ENCODE measurements around the gene GATB. TPM values are rescaled to one million over a fixed set of nuclear protein-coding genes. Genes with fewer than 3 reads are reported as not detected.

The GATB gene
- total and polyA plus RNA-seq, 11 donors, result 32.8 to 182 (median 83.4) TPM

DNA sequence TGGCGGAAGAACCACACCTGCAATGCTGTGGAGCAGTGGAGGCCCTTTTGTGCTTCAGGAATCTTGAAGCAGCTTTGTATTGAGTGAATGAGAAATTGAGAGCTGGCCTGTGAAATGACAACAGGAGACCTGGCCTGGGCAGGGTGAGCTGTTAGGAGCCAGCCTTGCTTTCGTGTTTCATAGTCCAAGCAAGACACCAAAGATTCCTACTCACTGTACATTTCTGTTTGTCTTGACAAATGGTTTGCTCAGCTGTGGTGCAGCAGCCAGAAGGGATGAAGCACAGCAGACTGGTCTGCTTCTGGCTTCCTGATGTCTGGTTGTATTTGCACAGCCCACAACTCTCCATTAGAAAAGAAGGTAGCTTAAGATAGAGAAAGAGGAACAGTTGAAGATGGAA is 96.5 kb downstream of the GATB start:
- no peak for TF ChIP-seq POLR2A (IDR thresholded peaks at IDR 0.05)
- TF ChIP-seq, protein P1, sequence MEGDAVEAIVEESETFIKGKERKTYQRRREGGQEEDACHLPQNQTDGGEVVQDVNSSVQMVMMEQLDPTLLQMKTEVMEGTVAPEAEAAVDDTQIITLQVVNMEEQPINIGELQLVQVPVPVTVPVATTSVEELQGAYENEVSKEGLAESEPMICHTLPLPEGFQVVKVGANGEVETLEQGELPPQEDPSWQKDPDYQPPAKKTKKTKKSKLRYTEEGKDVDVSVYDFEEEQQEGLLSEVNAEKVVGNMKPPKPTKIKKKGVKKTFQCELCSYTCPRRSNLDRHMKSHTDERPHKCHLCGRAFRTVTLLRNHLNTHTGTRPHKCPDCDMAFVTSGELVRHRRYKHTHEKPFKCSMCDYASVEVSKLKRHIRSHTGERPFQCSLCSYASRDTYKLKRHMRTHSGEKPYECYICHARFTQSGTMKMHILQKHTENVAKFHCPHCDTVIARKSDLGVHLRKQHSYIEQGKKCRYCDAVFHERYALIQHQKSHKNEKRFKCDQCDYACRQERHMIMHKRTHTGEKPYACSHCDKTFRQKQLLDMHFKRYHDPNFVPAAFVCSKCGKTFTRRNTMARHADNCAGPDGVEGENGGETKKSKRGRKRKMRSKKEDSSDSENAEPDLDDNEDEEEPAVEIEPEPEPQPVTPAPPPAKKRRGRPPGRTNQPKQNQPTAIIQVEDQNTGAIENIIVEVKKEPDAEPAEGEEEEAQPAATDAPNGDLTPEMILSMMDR (IDR thresholded peaks at IDR 0.05), result no peak
- Histone ChIP-seq H3K27ac (no peak overlapping the region), H3K9me3 (no peaks in the 10 kb centered on the region), H3K27me3 (no peaks in the 10 kb centered on the region), H3K4me1 (peaks cover 0 to 21% (median 0%) of the 10 kb centered on the region in 12 donors), H3K36me3 (peaks cover 0 to 6% (median 0%) of the 10 kb centered on the region in 9 donors), H3K4me3 (no peak overlapping the region)
- ATAC-seq (no peak), DNase-seq (no peak)
- intact Hi-C loops (cut with DNase I), result no loop called here
- 91 to 96% (median 96%) methylated on average over 2 of the region's 2 CpGs for WGBS, 4 donors

DNA sequence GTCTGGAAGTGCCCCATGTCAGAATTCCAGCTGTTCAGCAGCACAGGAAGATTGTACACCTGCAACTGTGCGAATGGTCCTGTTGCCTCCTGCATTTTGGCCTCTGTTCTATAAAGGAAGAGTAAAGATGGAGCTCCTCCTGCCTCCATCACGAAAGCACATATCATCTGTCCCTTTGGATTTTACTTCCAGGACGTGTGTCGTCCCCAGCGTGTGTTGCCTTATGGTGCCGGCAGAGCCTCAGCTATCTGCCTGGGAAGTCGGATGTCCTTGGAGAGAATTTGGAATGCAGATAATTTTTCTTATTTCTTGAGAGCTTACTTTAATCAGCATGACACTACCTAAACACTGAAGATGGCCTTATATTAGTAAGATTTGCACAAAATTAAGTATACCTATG is 97.7 kb downstream of the GATB start:
- peaks cover 0 to 21% (median 0%) of the 10 kb centered on the region in 12 donors for H3K4me1 ChIP-seq
- WGBS, 4 donors, result 71 to 81% (median 77%) methylated on average over 7 of the region's 7 CpGs
- TF ChIP-seq, protein P1 (IDR thresholded peaks at IDR 0.05), result no peak
- TF ChIP-seq POLR2A (IDR thresholded peaks at IDR 0.05), result no peak

GRCh38 chr4:151661873-151662272 is 98.9 kb downstream of the GATB start:
- Histone ChIP-seq H3K9me3 (no peaks in the 10 kb centered on the region), H3K4me3 (no peak overlapping the region), H3K27me3 (no peaks in the 10 kb centered on the region), H3K27ac (no peak overlapping the region), H3K36me3 (peaks cover 0 to 9% (median 0%) of the 10 kb centered on the region in 9 donors), H3K4me1 (peaks cover 0 to 11% (median 0%) of the 10 kb centered on the region in 12 donors)
- no peak for TF ChIP-seq POLR2A (IDR thresholded peaks at IDR 0.05)
- TF ChIP-seq, protein P1 (IDR thresholded peaks at IDR 0.05), result no peak
- ATAC-seq (no peak), DNase-seq (no peak)
- WGBS, 4 donors, result 62 to 77% (median 69%) methylated on average over 7 of the region's 7 CpGs
- intact Hi-C loops (cut with DNase I), result no loop called here

More for the DNA sequence above, 97.7 kb downstream of the GATB start:
- Histone ChIP-seq H3K4me3 (no peak overlapping the region), H3K36me3 (peaks cover 0 to 6% (median 0%) of the 10 kb centered on the region in 9 donors), H3K27ac (no peak overlapping the region), H3K27me3 (no peaks in the 10 kb centered on the region), H3K9me3 (no peaks in the 10 kb centered on the region)
- intact Hi-C loops (cut with DNase I), result no loop called here
- no peak for DNase-seq
- no peak for ATAC-seq

- TF ChIP-seq POLR2A (IDR thresholded peaks at IDR 0.05), result no peak
- no peak for DNase-seq
- H3K27ac ChIP-seq, result no peak overlapping the region
Observed at GRCh38 chr4:151660676-151661075, 100.1 kb downstream of the GATB start.

More at GRCh38 chr4:151660676-151661075, 100.1 kb downstream of the GATB start:
- intact Hi-C loops (cut with DNase I), result no loop called here
- Histone ChIP-seq H3K4me1 (peaks cover 0 to 1% (median 0%) of the 10 kb centered on the region in 12 donors), H3K36me3 (peaks cover 0 to 11% (median 0%) of the 10 kb centered on the region in 9 donors), H3K27me3 (no peaks in the 10 kb centered on the region), H3K4me3 (no peak overlapping the region), H3K9me3 (no peaks in the 10 kb centered on the region)
- ATAC-seq, result no peak

All from heart left ventricle (tissue), 16 donors.